ENCODE data around the gene LYZL6.
"Not testable (repeated sequence)": the region's sequence is repeated elsewhere in the genome, so short reads cannot be mapped to it uniquely, and the experiment has no call there.

Gene LYZL6

GRCh38 chr17:35906191-35906925, 37.2 kb downstream of the LYZL6 start:
- DNase-seq: no peak

- DNase-seq: no peak
Measured at GRCh38 chr17:35903451-35903850, 40.1 kb downstream of the LYZL6 start.

- DNase-seq: no peak
Measured at GRCh38 chr17:35901631-35902175, 41.8 kb downstream of the LYZL6 start.

- DNase-seq: no peak
Measured at GRCh38 chr17:35900708-35901480, 42.6 kb downstream of the LYZL6 start.

- DNase-seq: no peak
Measured at GRCh38 chr17:35900280-35900679, 43.2 kb downstream of the LYZL6 start.

- peak; percentile 10 for DNase-seq
Measured at GRCh38 chr17:35898283-35899070, 45.0 kb downstream of the LYZL6 start.

GRCh38 chr17:35897772-35898171, 45.7 kb downstream of the LYZL6 start:
- not testable (repeated sequence) for DNase-seq

GRCh38 chr17:35895636-35896587, 47.6 kb downstream of the LYZL6 start:
- no peak for DNase-seq

GRCh38 chr17:35894206-35894605, 49.3 kb downstream of the LYZL6 start:
- DNase-seq: no peak

GRCh38 chr17:35893751-35894150, 49.8 kb downstream of the LYZL6 start:
- DNase-seq: no peak

GRCh38 chr17:35892091-35893035, 51.1 kb downstream of the LYZL6 start:
- no peak for DNase-seq

- DNase-seq: no peak
Measured at GRCh38 chr17:35891269-35891668, 52.2 kb downstream of the LYZL6 start.

GRCh38 chr17:35890774-35891155, 52.7 kb downstream of the LYZL6 start:
- peak; percentile 5 for DNase-seq

- DNase-seq: peak; percentile 58
Measured at GRCh38 chr17:35889818-35890773, 53.4 kb downstream of the LYZL6 start.

- DNase-seq: no peak
Measured at GRCh38 chr17:35889241-35889640, 54.3 kb downstream of the LYZL6 start.

Measured in NCI-H1105 (cell line).